NCI-H748 treated with DMSO at 0.1 percent for 48 hours (cell line): ENCODE results near the gene SSRP1.
"Not testable (repeated sequence)": the region's sequence is repeated elsewhere in the genome, so short reads cannot be mapped to it uniquely, and the experiment has no call there.

Source experiments
- DNase-seq: peaks from one replicate; lab custom pipeline; 2025; lab: John Stamatoyannopoulos, UW

Gene SSRP1

DNA sequence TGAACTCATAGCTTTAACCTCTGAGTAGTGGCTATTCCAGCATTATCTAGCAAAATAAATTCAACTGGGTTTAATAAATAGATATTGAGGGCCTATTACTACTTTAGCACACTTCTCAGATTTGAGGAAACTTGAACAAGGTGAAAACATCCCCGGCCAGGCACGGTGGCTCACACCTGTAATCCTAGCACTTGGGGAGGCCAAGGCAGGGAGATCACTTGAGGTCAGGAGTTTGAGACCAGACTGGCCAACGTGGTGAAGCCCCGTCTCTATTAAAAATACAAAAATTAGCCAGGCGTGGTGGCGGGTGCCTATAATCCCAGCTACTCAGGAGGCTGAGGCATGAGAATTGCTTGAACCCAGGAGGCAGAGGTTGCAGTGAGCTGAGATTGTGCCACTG lies 1.2 kb upstream of the SSRP1 start:
- not testable (repeated sequence) for DNase-seq

DNA sequence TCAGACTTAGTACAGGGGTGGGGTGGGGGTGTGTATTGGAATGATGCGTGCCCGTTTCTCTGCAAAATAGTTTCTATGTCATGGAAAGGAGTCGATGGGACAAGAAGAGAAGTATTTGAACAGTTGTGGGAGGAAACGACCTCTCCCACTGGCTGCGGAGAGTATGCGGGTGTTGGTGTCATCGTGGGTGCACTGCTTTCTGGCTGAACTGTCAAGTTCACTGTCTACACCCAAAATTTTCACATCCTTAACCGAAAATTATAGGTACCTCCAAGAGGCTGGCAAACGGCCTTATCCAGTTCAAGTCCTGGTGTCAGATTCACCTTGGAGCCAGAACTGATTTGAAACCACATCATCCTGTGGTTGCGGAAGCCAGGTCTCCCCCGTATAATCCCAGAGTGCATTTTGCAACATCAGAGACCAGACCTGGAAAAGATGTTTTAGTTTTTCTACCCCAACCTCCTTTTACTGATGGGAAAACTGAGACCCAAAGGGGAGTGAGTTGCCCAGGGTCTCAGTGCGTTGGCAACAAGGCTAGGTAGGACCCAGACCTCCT lies 497 bp upstream of the SSRP1 start:
- no peak for DNase-seq

DNA sequence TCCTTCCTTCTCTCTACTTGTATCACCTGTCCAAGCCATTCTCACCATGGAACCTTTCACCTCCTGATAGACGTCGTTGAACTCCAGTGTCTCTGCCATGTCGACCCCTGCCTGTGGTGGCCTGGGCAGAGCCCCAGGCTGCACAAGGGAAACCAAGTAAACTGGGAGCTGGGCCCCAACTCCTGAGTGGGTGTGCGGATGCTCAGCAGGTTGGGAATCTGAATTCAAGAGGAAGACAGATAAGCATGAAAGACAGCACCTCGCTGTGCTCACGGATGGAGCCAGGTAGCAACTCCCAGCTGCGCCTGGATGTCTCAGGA lies 709 bp downstream of the SSRP1 start:
- DNase-seq: no peak

DNA sequence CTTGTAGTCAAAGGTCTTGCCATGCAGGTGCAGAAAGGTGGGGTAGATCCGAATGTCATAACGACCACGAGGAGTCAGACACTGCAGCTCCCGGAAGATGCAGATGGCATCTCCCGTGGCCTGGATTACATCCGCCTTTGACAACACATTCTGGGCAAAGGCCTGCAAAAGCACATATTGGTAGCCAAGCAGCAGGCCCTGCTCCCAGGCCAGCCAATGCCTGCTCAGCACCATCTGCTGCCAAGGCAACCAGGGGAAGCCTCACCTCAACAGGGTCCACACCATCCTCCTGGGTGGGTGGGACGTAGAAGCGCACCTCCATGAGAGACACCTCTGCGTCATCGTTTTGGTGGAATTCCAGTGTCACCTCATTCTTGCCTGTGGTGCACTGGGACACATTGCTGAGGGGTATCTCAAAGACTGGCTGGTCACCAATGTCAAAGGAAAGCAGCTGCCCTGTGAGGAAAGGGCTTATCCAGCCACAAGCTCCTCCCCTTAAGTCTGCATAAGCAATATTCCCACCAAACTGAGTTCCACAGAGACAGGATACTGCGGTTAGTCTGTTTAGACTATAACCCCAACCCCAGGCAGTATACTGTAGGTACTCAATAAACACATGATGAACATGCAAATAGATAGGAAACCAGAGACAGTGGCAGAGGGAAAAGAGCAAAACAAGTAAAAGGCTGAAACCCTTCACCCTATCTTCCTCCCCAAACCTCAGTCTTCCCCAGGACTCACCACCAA lies 2.8 kb downstream of the SSRP1 start:
- no peak for DNase-seq

DNA sequence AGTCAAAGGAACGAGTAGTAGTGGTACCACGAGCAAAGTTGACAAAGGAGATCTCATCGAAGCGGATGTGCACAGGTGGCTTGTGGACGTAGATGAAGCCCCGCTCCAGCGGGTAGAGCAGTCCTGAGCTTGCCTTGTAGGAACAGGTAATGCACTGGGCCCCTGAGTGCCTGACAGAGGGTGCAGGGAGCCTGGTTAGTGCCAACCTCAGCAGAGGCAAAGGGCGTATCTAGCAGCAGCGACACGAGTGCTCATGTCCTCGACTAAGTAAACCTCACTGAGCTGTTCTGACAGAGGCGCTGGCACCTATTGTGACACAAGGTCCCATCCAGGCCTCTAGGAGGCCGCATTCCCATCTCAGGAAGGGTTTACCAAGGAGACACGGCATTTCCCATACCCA lies 4.0 kb downstream of the SSRP1 start:
- no peak for DNase-seq

DNA sequence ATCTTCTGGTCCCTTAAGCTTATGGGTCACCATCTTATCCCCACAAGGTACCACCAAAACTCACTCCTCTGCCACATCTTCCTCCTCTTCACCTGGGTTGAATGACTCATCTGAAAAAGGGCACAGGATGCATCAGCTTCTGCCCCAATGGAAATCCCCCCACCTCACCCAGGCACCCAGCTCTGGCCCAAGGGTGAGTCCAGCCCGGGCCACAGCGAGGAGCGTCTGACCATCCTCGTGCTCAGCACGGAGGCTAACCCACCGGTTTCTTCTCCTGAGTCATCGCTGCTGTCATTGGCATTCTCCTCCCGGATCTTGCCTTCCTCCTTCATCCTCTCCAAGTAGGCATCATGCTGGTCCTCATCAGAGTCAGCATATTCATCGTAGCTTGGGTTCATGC lies 5.7 kb downstream of the SSRP1 start:
- no peak for DNase-seq

DNA sequence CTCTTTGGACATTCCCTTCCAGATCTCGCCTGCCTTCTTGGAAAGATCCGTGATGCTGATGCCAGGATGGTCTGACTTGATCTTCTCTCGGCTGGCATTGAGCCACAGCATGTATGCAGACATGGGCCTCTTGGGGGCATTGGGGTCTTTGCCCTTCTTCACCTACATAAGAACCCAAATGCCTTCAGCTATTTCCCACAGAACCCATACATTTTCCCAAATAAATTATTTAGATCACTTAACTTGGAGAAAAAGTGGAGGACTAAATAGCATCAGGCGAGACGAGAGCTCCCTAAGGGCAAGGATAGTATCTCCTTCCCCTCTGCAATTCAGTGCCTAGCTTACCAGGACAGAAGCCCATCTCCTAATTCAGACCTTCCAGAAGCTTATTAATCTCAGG lies 8.0 kb downstream of the SSRP1 start:
- DNase-seq: no peak

DNA sequence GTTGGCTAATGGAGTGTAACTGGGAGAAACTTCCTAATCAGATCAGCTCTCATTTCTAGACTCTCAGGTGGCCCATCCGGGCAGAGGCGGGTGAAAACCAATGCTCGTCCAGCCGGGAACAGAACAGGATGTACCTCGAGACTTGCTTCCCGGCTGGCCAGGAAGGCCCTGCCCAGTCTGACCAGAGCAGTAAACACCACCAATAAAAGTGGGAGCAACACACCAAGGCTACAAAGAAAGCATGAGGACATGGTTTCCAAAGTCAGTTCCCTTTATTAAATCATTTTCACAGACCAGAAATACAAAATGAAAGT lies 10.0 kb downstream of the SSRP1 start:
- no peak for DNase-seq

DNA sequence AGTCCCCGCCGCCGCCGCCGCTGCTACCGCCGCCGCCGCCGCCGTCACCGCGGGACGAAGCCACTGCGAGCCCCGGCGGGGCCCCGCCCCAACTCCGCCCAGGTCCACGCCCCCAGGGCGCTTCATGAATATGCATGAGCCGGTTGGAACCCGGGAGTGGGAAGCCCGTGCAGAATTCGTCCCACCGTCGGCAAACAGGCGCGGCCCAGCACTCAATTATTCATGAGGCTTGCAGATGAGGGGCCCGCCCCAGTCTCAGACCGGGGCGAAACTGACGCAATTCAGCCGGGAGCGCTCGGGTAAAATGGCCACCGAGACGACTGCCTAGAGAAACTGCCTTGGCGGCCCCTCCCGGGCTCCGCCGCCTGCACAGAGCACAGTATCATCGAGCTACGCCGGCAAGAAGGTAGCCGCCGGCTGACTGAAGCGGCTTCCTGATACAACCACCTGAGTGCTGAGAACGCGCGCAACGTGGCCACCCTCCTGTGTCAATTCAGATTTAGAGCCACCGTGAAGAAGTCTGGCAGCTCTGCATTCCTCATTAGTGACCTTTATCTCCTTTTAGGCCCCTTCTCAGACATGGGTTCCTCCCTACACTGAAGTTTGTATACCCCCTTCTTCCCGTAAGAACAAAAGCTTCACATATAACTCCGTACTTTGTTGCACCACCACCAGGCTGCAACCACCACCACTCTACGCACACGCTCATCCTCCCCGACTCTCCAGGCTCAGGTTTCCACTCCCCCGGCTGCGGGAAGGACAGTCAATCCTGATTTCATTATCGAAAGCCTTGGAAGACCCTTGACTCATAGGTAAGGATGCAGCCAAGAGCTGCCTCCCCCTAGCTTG lies 10.6 kb downstream of the SSRP1 start, which contains the start of gene TNKS1BP1:
Gene TNKS1BP1, minus strand, starts transcription at position 67 of the 849 bp plus-strand sequence. CDS start 3,067 bp downstream, outside the sequence.
- DNase-seq: peak; percentile 94

DNA sequence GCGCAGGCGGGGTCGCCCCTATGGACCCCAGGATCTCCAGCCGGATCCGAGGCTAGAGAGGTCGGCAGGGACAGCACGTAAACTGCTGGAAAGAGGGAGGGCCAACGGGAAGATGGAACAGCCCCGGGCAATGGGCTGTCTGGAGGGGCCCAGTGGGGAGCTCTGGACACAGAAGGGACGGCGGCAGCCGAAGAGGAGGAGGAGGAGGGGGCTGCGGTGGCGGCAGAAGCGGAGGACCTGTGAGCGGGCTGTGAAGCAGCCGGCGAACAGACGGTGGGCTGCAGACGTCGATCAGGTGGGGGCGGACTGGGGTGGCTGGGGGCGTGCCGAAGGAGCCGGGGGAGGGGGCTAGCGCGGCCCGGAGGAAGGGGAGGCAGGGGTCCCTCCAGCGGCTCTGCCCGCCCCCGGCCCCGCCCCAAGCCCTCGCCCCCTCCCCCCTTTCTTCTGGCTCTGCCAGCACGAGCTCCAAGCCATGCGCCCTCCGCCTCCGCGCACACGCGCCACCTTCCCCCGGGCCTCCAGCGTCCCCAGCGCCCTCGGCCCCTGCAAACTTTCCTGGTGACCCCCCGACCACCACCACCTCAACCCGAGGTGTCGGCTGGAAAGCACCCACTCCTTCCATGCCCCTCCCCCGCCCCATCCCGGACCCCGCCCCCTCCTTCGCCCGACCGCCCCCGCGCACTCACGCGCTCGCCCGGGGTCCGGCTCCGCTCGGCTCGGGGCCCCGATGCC lies 11.4 kb downstream of the SSRP1 start:
- DNase-seq: peak; percentile 10

DNA sequence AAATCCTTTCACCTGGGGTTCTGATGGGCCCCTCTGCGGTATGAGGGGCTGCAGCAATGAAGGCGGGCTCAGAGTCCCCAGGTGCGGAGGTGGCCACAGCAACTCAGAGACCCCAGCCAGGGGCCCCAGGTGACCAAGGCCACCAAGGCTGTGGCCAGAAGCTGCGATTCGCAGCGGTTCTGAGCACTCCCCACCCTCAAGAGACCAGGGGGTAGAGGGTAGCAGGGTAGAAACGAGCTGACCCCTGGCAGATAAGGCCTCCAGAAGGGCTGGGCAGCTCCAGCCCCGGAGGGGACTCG lies 11.9 kb downstream of the SSRP1 start:
- no peak for DNase-seq

DNA sequence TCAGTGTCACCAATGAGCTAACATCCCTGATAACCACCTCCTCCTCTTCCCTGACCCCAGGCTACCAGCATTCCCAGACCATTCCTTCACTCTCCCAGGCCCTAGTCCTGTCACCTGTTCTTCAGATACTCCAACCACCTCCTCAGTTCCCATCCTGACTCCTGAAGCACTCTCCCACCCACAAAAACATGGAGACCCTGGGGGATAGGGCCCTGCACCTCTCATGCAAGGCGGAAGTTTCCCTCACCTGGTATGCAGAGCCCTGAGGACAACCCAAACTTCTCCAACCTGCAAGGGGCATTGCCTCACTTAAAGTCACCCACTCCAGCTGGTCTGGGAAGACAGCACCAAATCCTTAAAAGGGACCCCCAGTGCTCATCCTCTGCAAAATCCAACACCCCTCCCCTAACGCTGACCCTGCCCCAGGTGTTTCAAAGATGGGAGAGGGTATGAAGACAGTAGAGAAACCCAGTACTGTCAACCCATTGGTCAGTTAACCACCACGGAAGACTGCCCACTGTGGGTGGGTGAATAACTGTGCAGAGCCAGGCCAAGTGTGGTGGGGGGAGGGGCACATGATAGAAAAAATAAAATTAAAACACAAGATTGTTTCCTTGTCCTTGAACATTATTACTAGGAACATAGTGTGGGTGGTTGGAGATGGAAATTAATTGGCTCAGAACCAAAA lies 12.4 kb downstream of the SSRP1 start:
- no peak for DNase-seq

DNA sequence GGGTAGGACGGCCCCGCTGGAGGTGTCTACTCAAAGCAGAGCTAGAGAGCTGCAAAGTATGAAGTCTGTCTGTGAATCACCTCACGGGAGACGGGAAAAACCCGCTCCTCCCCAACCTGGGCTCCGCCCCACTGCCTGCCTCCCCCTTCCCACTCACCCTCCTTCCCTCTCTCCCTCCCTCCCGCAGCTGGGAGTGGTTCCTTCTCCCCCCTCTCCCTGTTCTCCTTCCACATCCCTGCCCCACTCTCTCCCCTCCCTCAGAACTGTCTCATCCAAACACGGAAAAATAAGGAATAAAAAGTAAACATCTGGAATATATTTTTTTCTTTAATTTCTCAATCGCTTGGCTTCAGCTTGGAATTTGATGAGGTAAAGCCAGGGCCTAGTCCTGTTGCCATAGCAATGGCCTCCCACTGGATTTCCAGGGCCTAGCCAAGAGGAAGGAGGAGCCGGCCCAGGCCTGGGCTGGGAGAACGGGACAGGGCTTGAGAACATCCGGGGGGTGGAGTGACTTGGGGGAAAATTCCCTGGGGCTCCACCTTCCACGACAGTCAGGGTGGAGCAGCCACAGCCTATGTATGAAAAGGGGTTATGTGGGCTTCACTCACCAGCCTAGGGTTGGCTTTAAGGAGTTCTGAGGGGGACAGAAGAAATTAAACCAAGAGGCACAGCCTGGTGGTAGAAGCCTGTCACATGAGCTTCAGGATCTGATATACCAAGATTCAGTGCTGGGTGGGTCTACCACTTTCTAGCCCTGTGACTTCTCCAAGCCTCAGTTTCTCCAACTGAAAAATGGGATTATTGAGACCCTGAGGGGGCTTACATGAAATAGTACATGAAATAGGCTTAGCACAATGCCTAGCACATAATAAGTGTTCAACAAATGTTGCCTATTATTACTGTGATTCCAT lies 13.2 kb downstream of the SSRP1 start:
- peak; percentile 12 for DNase-seq

DNA sequence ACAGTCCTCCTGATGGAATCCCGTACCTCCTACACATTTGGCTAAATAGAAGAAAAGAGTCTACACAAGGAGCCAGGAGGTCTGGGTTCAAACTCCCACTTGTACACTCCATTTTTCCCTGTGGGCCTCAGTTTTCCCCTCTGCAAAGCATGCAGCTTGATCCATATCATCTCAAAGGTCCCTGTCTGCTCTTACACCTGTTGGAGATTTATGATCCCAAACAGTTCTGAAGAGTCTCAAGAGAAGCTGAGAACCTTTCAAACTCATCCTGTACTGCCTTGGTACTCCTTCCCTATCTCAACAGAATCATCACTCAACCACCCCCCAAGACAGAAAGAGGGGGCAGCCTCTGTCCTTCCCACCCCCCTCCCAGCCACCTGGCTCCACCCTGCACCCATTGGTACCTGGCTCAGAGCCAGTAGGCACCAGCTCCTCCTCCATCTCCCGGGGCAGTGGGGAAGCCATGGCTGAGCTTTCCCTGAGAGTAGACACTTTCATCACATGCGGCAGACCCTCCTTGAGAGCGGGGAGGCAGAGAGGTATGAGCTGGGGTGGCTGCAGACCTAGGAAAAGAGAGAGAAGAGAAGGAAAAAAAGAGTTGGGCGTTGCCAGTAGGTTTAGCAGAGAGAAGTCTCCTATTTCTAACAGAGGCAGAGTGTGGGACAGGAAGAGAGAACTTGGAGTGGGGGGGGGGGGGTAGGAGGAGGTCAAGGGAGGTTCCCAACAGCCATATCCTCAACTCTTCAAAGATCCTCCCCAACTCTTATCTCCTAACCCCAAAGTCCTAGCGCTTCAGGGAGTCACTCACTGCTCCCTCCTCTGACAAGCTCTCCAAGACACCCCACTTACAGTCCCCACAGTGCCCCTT lies 14.1 kb downstream of the SSRP1 start:
- DNase-seq: no peak

DNA sequence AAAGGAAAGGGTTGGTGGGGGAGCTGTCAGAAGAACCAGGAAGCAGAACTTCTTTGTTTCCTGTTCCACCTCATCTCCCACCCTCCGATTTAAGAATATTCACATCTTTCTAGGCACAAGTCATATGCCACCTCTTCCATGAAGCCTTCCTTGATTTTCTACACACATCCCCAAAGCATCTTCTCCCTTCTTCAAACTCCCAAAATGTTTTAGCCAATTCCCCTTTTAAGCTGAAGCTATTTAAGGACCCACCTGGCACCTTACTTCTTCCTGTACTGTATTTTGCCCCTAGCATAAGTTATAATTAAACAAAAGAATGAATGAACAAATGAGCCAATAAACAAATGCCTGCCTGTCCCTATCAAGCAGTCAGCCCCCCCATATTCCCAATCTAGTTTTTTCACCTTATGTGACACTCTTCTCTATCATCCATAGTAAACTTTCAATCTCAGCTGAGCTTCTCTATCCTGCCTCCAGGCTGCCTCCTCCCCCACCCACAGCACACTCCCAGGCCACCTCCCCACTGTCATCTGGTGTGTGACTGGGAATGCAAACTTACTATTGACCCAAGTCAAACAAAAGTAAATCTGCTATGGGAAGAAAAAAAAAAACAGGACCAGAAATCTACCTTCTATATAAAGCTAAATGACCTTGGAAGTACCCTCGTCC lies 14.8 kb downstream of the SSRP1 start:
- DNase-seq: no peak

DNA sequence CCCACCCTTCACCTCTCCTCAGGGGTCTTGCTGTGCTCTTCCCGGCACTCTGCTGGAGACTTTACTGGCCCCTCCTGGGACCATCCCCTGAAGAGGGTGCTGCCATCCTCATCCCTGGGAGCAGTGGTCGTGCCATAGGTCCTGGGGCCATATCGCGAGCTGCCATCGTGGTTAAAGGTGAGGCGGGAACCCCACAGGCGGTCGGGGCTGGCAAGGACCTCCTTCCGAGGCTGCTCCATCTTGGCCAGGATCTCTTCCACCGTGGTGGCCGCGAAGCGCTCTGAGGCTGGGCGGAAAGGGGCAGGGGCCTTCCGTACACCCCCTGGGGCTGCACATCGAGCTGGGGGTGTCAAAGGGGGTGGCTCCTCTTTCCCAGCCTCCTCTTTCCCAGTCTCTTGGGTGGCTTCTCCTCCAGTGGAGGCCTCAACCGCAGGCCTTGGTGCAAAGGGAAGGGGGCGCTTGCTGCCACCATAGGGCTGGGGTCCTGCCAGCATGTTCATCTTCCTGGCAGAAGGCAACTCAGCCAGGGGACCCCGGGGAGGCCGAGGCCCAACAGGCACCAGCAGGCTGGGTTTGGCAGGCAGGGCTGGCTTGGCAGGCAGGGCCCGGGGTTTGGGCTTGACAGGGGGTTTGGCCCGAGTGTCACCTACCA lies 15.5 kb downstream of the SSRP1 start:
- no peak for DNase-seq

DNA sequence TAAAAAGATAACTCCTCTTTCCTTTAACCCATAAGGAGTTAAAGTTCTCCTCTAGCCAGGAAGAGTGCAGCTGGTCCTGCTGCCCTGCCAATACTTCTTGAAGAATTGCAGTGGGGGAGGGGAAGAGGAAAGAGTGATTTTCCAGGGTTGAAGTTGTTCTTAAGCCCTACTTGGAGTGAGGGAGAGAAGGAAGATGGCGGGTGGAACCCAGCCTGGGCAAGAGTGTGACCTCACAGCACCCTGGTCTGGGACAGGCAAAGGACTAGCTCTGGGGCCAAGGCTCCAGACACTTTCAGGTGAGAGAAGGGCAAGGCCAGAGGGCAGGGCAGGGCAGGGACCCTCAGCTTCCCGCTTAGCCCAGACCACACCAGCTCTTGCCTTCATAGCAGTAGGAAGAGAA lies 17.5 kb downstream of the SSRP1 start:
- no peak for DNase-seq

DNA sequence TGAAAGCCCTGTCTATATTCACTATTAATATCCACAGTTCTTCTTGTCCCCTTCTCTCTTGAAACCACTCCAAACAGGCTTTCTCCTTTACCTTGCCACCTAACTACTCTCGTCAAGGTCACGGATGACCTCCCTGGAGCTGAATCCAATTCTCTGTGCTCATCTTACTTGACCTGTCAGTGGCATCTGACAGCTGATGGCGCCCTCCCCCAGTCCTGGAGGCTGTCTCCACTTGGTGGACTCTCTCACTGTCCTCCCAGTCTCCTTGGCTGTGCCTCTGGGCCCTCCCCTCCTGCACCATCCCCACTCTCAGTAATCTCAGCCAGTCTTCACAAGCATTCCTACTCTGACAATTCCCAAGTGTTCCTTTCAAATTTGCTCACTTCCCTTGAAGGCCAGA lies 19.7 kb downstream of the SSRP1 start:
- DNase-seq: no peak

DNA sequence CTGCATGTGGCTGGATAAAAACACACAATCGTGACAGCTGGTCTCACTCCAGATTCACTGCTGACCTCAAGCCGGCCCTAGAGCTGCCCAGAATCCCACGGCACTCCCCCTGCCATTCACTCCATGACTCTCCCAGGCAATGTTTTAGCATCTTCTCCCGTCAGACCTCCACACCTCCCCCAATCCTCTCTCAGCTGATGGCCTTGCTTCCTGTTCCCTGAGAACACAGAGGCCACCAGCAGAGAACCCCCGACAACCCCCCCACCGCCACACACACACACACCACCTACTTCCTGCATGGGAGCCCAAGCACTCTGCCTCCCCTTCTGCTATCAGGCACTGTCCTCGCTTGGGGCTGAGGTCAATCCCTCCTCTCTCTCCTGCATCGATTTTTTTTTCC lies 20.2 kb downstream of the SSRP1 start:
- no peak for DNase-seq
